ENCODE data around the gene NHEJ1. TPM values are rescaled to one million over a fixed set of nuclear protein-coding genes. Genes with fewer than 3 reads are reported as not detected.
A peak's percentile ranks its signal among the peaks of the same experiment; 100 is the strongest.

The NHEJ1 gene
- total RNA-seq, 2 experiments from 2014 or later: 22.4 to 26.3 TPM

DNA sequence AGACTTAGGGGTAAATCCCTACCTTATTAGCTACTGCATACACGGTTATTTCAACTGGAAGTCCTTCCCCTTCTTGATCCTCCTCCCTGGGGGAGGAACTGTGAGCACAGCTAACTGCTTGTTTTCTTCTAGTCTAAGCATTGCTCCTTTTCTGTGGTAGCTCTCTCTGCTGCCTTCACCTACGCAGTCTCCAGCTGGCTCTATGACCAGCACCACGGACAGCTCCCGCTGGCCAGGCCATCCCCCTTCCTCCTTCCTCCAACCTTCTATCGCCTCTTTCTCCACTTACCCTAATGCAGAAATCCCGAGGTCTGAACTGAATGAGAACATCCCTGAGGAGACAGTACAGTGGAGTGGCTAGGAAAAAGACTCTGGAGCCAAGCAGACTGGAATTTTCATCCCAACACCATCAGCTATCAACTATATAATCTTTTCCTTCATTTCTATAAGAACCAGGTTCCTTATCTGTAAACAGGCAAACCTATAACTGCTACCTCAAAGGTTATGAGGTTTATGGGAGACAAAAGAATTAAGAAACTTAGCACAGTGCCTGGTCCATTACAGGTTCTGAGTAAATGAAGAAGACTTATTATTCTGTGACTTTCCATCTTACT, 114.6 kb downstream of the NHEJ1 start:
- peaks cover 58% of the 10 kb centered on the region for H3K27me3 Mint-ChIP-seq
- no peak overlapping the region for H3K27ac Mint-ChIP-seq
- ChIA-PET POLR2A (no interaction called here), CTCF (interaction anchor here (0.8 to 2.4 kb wide), 6 partner anchors 12 to 58 kb away, joined by 3 to 12 read pairs (median 5); no protein-coding TSS in a partner anchor)
- no peak for ATAC-seq
- intact Hi-C loops (cut with micrococcal nuclease): no loop called here
- no peaks in the 10 kb centered on the region for H3K9me3 Mint-ChIP-seq
- H3K4me1 Mint-ChIP-seq (ENCODE audit: low read depth): peaks cover 5% of the 10 kb centered on the region
- H3K36me3 Mint-ChIP-seq (ENCODE audit: low read depth): no peaks in the 10 kb centered on the region
- no peak for TF ChIP-seq CTCF (IDR thresholded peaks at IDR 0.05)
- peak; percentile 46 for DNase-seq
- H3K4me3 Mint-ChIP-seq: no peak overlapping the region

DNA sequence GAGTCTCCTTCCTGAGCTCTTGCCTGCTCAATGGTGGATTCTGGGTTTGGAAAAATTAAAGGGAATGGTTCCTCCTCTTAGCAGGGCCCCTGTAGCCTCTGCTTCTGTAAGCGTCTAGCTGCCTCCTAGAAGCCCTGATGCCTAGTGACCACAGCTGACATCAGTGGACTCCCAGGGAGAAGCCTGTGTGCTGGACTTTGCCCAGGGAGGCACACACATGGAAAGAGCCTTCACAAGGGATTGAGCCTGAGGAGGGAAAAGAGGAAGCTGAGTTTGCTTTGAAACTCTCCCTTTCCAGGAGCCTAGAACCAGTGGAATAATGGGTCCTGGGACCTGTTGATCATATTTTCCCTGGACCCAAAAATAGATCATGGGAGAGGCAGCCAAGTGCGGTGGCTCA, 117.9 kb downstream of the NHEJ1 start:
- no peak for TF ChIP-seq CTCF (IDR thresholded peaks at IDR 0.05)
- CTCF ChIA-PET: interaction anchor here (0.7 to 3.9 kb wide), 14 partner anchors 13 to 145 kb away, joined by 3 to 29 read pairs (median 4); no protein-coding TSS in a partner anchor
- H3K9me3 Mint-ChIP-seq: no peaks in the 10 kb centered on the region
- DNase-seq (no peak), ATAC-seq (no peak)
- H3K27me3 Mint-ChIP-seq: peaks cover 61% of the 10 kb centered on the region
- no peaks in the 10 kb centered on the region for H3K36me3 Mint-ChIP-seq (ENCODE audit: low read depth)
- intact Hi-C loops (cut with micrococcal nuclease): no loop called here
- H3K4me1 Mint-ChIP-seq (ENCODE audit: low read depth): peaks cover 6% of the 10 kb centered on the region
- H3K4me3 Mint-ChIP-seq: no peak overlapping the region
- POLR2A ChIA-PET: interaction anchor here (0.7 to 0.8 kb wide), 2 partner anchors 19 to 163 kb away, joined by 3 read pairs; no protein-coding TSS in a partner anchor
- no peak overlapping the region for H3K27ac Mint-ChIP-seq

GRCh38 chr2:219042157-219042556, 118.5 kb downstream of the NHEJ1 start:
- Mint-ChIP-seq H3K4me1 (ENCODE audit: low read depth) (peaks cover 6% of the 10 kb centered on the region), H3K4me3 (no peak overlapping the region), H3K27ac (no peak overlapping the region), H3K36me3 (ENCODE audit: low read depth) (no peaks in the 10 kb centered on the region), H3K27me3 (peaks cover 63% of the 10 kb centered on the region), H3K9me3 (no peaks in the 10 kb centered on the region)
- POLR2A ChIA-PET: interaction anchor here (0.6 to 0.8 kb wide), 2 partner anchors 19 to 288 kb away, joined by 3 read pairs; no protein-coding TSS in a partner anchor
- no peak for TF ChIP-seq CTCF (IDR thresholded peaks at IDR 0.05)
- ATAC-seq (no peak), DNase-seq (no peak)
- CTCF ChIA-PET: interaction anchor here (0.7 to 3.9 kb wide), 11 partner anchors 12 to 144 kb away, joined by 3 to 29 read pairs (median 4); no protein-coding TSS in a partner anchor
- intact Hi-C loops (cut with micrococcal nuclease): no loop called here

GRCh38 chr2:219041252-219041651, 119.4 kb downstream of the NHEJ1 start, which contains the start of gene CFAP65:
TSS of gene CFAP65 (minus strand) at chr2:219041516. CDS start at chr2:219039048, 2,468 bp downstream.
- Mint-ChIP-seq H3K27ac (no peak within 1 kb of the TSS), H3K4me1 (ENCODE audit: low read depth) (peaks cover 6% of the 10 kb centered on the region), H3K27me3 (peaks cover 58% of the 10 kb centered on the region), H3K36me3 (ENCODE audit: low read depth) (no peaks in the 10 kb centered on the region), H3K9me3 (no peaks in the 10 kb centered on the region), H3K4me3 (peak within 1 kb of the TSS; percentile 46)
- ChIA-PET POLR2A (no interaction called here), CTCF (interaction anchor here (1.0 to 3.9 kb wide), 6 partner anchors 11 to 113 kb away, joined by 3 to 29 read pairs (median 4); no protein-coding TSS in a partner anchor)
- intact Hi-C loops (cut with micrococcal nuclease): no loop called here
- DNase-seq (peak; percentile 64), ATAC-seq (peak; percentile 60)
- no peak for TF ChIP-seq CTCF (IDR thresholded peaks at IDR 0.05)

DNA sequence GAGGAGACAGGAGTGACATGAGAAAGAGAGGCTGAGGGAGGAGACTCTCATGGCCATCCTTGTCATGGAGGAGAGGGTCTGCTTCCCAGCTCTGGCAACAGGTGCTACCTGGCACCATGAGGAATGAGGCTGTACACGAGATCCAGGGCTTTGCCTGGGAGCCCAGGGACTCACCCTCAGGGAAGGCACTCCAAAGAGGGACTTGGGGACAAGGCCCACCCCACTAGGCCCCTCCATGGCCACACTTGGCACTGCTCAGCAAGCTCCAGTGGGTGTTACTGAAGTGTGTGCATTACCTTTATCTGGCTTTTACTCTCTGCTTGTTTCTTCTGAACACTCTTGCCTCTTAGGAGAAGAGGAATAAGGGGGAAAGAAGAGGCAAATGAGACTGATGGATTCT, 122.0 kb downstream of the NHEJ1 start:
- ATAC-seq: no peak

More for the DNA sequence above, 122.0 kb downstream of the NHEJ1 start:
- ChIA-PET POLR2A (no interaction called here), CTCF (interaction anchor here (1.0 to 2.7 kb wide), 4 partner anchors 9 to 65 kb away, joined by 3 to 10 read pairs (median 6); no protein-coding TSS in a partner anchor)
- Mint-ChIP-seq H3K27ac (no peak overlapping the region), H3K4me3 (no peak overlapping the region), H3K36me3 (ENCODE audit: low read depth) (no peaks in the 10 kb centered on the region), H3K4me1 (ENCODE audit: low read depth) (peaks cover 6% of the 10 kb centered on the region), H3K27me3 (peaks cover 45% of the 10 kb centered on the region), H3K9me3 (no peaks in the 10 kb centered on the region)
- intact Hi-C loops (cut with micrococcal nuclease): no loop called here
- DNase-seq: no peak
- TF ChIP-seq CTCF (IDR thresholded peaks at IDR 0.05): no peak

Measured in activated CD8-positive, alpha-beta T cell treated with anti-CD3 and anti-CD28 coated beads for 36 hours (primary cell).